GM06990 (cell line): ENCODE results near the gene GPR137.

Experiments used
- DNase-seq: peaks from one replicate; pipeline ENCODE4 v3.0.0-alpha.2; 2011; ENCODE audit not compliant: insufficient read length; ENCODE audit errors: extremely low read depth
- H3K27me3 ChIP-seq: replicated peaks from 2 replicates; pipeline ENCODE4 v1.6.0; 2011; ENCODE audit warnings: low read length; ENCODE audit not compliant: control insufficient read depth, insufficient read depth
- H3K36me3 ChIP-seq: 2 replicates; pipeline ENCODE4 v1.5.1; 2011; ENCODE audit warnings: low read length; ENCODE audit not compliant: control insufficient read depth, insufficient read depth
- H3K4me3 ChIP-seq: replicated peaks from 2 replicates; pipeline ENCODE4 v1.5.1; 2011; ENCODE audit warnings: low read depth, mild to moderate bottlenecking, control low read depth, low read length
- CTCF ChIP-seq: IDR thresholded peaks from 2 replicates; pipeline ENCODE4 v1.5.1; 2011; ENCODE audit warnings: low read length, control low read depth, mild to moderate bottlenecking, inconsistent platforms; ENCODE audit not compliant: insufficient read depth, poor library complexity, severe bottlenecking

The GPR137 gene

GRCh38 chr11:64284962-64285884, at the start of gene GPR137:
GPR137 (plus strand) TSS chr11:64285848; CDS start chr11:64286525, 677 bp downstream.
- DNase-seq, result peak; percentile 90
- H3K27me3 ChIP-seq, result no peaks in the 10 kb centered on the region
- peak within 1 kb of the TSS; percentile 64 for H3K4me3 ChIP-seq
- TF ChIP-seq CTCF, result no peak
- H3K36me3 ChIP-seq, result peaks cover 2% of the 10 kb centered on the region; the same call in 1 of the 2 replicates

- Histone ChIP-seq H3K27me3 (no peaks in the 10 kb centered on the region), H3K4me3 (no peak overlapping the region), H3K36me3 (peaks cover 1% of the 10 kb centered on the region)
- no peak for TF ChIP-seq CTCF
- peak; percentile 13 for DNase-seq
Measured at GRCh38 chr11:64237484-64237951, 48.1 kb upstream of the GPR137 start.

GRCh38 chr11:64238076-64238475, 47.6 kb upstream of the GPR137 start:
- Histone ChIP-seq H3K4me3 (no peak overlapping the region), H3K36me3 (peaks cover 2% of the 10 kb centered on the region), H3K27me3 (no peaks in the 10 kb centered on the region)
- no peak for TF ChIP-seq CTCF
- no peak for DNase-seq

- H3K27me3 ChIP-seq, result no peaks in the 10 kb centered on the region
- H3K4me3 ChIP-seq, result no peak overlapping the region
- no peak for DNase-seq
- no peak for TF ChIP-seq CTCF
- H3K36me3 ChIP-seq, result peaks cover 11% of the 10 kb centered on the region
Measured at GRCh38 chr11:64238999-64239398, 46.6 kb upstream of the GPR137 start.

- no peak for TF ChIP-seq CTCF
- peaks cover 13% of the 10 kb centered on the region for H3K36me3 ChIP-seq
- H3K4me3 ChIP-seq, result peak overlapping the region; percentile 89
- no peaks in the 10 kb centered on the region for H3K27me3 ChIP-seq
- DNase-seq, result peak; percentile 67
Measured at GRCh38 chr11:64239662-64240434, 45.8 kb upstream of the GPR137 start.
